ENCODE results near the gene MCM7. TPM values are rescaled to one million over a fixed set of nuclear protein-coding genes. Genes with fewer than 3 reads are reported as not detected.

The MCM7 gene
- total and polyA plus RNA-seq, 2 of the 4 experiments (the other 2 are of a cell fraction): 104 to 137 TPM

- DNase-seq (no peak), ATAC-seq (ENCODE audit: low read depth) (no peak)
- Histone ChIP-seq H2BK120ac (ENCODE audit: low read depth, low read length) (no peak overlapping the region), H3K14ac (replicated peaks; ENCODE audit: low read depth, low read length) (no peak overlapping the region), H3K4me2 (ENCODE audit: low read depth, low read length) (no peak overlapping the region), H2AK9ac (replicated peaks; ENCODE audit: low read depth, low read length, poor library complexity) (no peak overlapping the region), H2BK15ac (ENCODE audit: low read depth, low read length) (no peak overlapping the region), H3K9me1 (ENCODE audit: insufficient read depth, low read length) (no peaks in the 10 kb centered on the region), H3K9ac (ENCODE audit: low read depth, low read length) (no peak overlapping the region), H4K8ac (ENCODE audit: low read depth in 2 of 2, low read length in 2 of 2) (no peak overlapping the region), H2BK20ac (ENCODE audit: low read depth, low read length) (no peak overlapping the region), H3K36me3 (ENCODE audit: control insufficient read depth, insufficient read depth, low read length) (no peaks in the 10 kb centered on the region), H3K27me3 (ENCODE audit: control insufficient read depth, insufficient read depth, low read length) (no peaks in the 10 kb centered on the region), H3K4ac (ENCODE audit: low read depth, low read length) (no peak overlapping the region), H3K56ac (ENCODE audit: extremely low read depth, insufficient read depth, low read length) (no peak overlapping the region), H3K27ac (ENCODE audit: insufficient read depth, low read length) (no peak overlapping the region), H3K18ac (ENCODE audit: low read depth, low read length) (no peak overlapping the region), H4K91ac (ENCODE audit: insufficient read depth, low read depth, low read length) (no peak overlapping the region), H3K79me1 (ENCODE audit: low read depth in 1 of 2, low read length in 2 of 2) (no peaks in the 10 kb centered on the region), H3K23ac (ENCODE audit: low read depth, low read length) (no peak overlapping the region), H2AFZ (replicated peaks; ENCODE audit: low read length, poor library complexity) (no peak overlapping the region), H2BK5ac (ENCODE audit: low read depth, low read length, poor library complexity, severe bottlenecking) (no peak overlapping the region), H4K20me1 (ENCODE audit: insufficient read depth, low read length) (no peaks in the 10 kb centered on the region), H3K4me1 (ENCODE audit: control insufficient read depth, insufficient read depth, low read length) (no peaks in the 10 kb centered on the region), H4K5ac (ENCODE audit: low read depth, low read length) (no peak overlapping the region), H3K9me3 (ENCODE audit: control insufficient read depth, insufficient read depth, low read length) (no peaks in the 10 kb centered on the region), H2AK5ac (ENCODE audit: low read depth, low read length) (no peak overlapping the region), H3K4me3 (ENCODE audit: insufficient read depth, low read depth, low read length) (no peak overlapping the region)
- intact Hi-C loops (cut with micrococcal nuclease) (no loop called here), dilution Hi-C loops (cut with HindIII; ENCODE audit: low sequenced_read_pairs, unreplicated experiment) (no loop called here), in situ Hi-C loops (cut with MboI; ENCODE audit: low sequenced_read_pairs) (no loop called here)
- 83% methylated on average over 1 of the region's 3 CpGs; no CpG with 5 or more reads in 1 of the 2 experiments for WGBS, 2 experiments (ENCODE audit: extremely low coverage in 2 of 2, insufficient read length in 1 of 2)
- ChIA-PET CTCF (interaction anchor here (0.6 to 0.9 kb wide), 2 partner anchors 11 to 821 kb away, joined by 3 read pairs; no protein-coding TSS in a partner anchor), POLR2A (ENCODE audit: unreplicated experiment) (no interaction called here)
- TF ChIP-seq RCOR1 (IDR thresholded peaks at IDR 0.05; ENCODE audit: insufficient replicate concordance, low read length): no peak
- no peak for TF ChIP-seq SMC3 (IDR thresholded peaks at IDR 0.05; ENCODE audit: low read depth, low read length)
- TF ChIP-seq FOS (IDR thresholded peaks at IDR 0.05; ENCODE audit: low read depth, low read length): no peak
- TF ChIP-seq CEBPB (IDR thresholded peaks at IDR 0.05; ENCODE audit: low read depth, low read length): 0 out of 2 replicates have a peak, but pooled peaks have one; percentile 13
- no TSS peak for BruUV-seq (replicated peaks)
Observed at GRCh38 chr7:100142461-100142860, 41.3 kb upstream of the MCM7 start.
